ENCODE data around the gene GUCD1.
"Not testable (repeated sequence)": the region's sequence is repeated elsewhere in the genome, so short reads cannot be mapped to it uniquely, and the experiment has no call there.

Gene GUCD1

GRCh38 chr22:24563246-24563645, 8.3 kb upstream of the GUCD1 start:
- DNase-seq = no peak

GRCh38 chr22:24559471-24559870, 4.5 kb upstream of the GUCD1 start:
- DNase-seq = no peak

GRCh38 chr22:24555165-24556039, 464 bp upstream of the GUCD1 start, which contains the start of gene SNRPD3:
Gene SNRPD3, plus strand, starts transcription at chr22:24555999. Its CDS starts 1,676 bp downstream, at chr22:24557675.
- DNase-seq = peak; percentile 97

GRCh38 chr22:24553597-24554312, 1.2 kb downstream of the GUCD1 start:
- no peak for DNase-seq

GRCh38 chr22:24552503-24553286, 2.2 kb downstream of the GUCD1 start:
- not testable (repeated sequence) for DNase-seq

- DNase-seq = no peak
Observed at GRCh38 chr22:24550902-24551435, 4.0 kb downstream of the GUCD1 start.

GRCh38 chr22:24550028-24550901, 4.7 kb downstream of the GUCD1 start:
- no peak for DNase-seq

GRCh38 chr22:24548812-24549211, 6.1 kb downstream of the GUCD1 start:
- no peak for DNase-seq

- no peak for DNase-seq
Observed at GRCh38 chr22:24543679-24544243, 11.2 kb downstream of the GUCD1 start.

- DNase-seq = no peak
Observed at GRCh38 chr22:24543185-24543601, 11.7 kb downstream of the GUCD1 start.

- no peak for DNase-seq
Observed at GRCh38 chr22:24542641-24543040, 12.3 kb downstream of the GUCD1 start.

GRCh38 chr22:24541681-24542515, 13.0 kb downstream of the GUCD1 start:
- DNase-seq = no peak

- no peak for DNase-seq
Observed at GRCh38 chr22:24540470-24540869, 14.5 kb downstream of the GUCD1 start.

GRCh38 chr22:24536089-24536488, 18.8 kb downstream of the GUCD1 start:
- no peak for DNase-seq

GRCh38 chr22:24535348-24535747, 19.6 kb downstream of the GUCD1 start:
- no peak for DNase-seq

GRCh38 chr22:24532075-24532474, 22.9 kb downstream of the GUCD1 start:
- DNase-seq = no peak

- not testable (repeated sequence) for DNase-seq
Observed at GRCh38 chr22:24530968-24531367, 24.0 kb downstream of the GUCD1 start.

GRCh38 chr22:24529898-24530297, 25.0 kb downstream of the GUCD1 start:
- no peak for DNase-seq

GRCh38 chr22:24526191-24526590, 28.7 kb downstream of the GUCD1 start:
- no peak for DNase-seq

GRCh38 chr22:24525416-24526037, 29.4 kb downstream of the GUCD1 start:
- no peak for DNase-seq
